ENCODE measurements around the gene KIF26A.

The KIF26A gene

GRCh38 chr14:104101086-104101621 lies 37.2 kb upstream of the KIF26A start:
- no peak for DNase-seq (ENCODE audit: low read depth in 2 of 2)

- no peak for DNase-seq (ENCODE audit: low read depth in 2 of 2)
These were observed 36.6 kb upstream of the KIF26A start for GRCh38 chr14:104101651-104102281.

- DNase-seq (ENCODE audit: low read depth in 2 of 2): no peak
These were observed 36.0 kb upstream of the KIF26A start for GRCh38 chr14:104102282-104102914.

- DNase-seq (ENCODE audit: low read depth in 2 of 2): no peak
These were observed 35.3 kb upstream of the KIF26A start for GRCh38 chr14:104103061-104103445.

- no peak for DNase-seq (ENCODE audit: low read depth in 2 of 2)
These were observed 34.8 kb upstream of the KIF26A start for GRCh38 chr14:104103446-104104075.

DNA sequence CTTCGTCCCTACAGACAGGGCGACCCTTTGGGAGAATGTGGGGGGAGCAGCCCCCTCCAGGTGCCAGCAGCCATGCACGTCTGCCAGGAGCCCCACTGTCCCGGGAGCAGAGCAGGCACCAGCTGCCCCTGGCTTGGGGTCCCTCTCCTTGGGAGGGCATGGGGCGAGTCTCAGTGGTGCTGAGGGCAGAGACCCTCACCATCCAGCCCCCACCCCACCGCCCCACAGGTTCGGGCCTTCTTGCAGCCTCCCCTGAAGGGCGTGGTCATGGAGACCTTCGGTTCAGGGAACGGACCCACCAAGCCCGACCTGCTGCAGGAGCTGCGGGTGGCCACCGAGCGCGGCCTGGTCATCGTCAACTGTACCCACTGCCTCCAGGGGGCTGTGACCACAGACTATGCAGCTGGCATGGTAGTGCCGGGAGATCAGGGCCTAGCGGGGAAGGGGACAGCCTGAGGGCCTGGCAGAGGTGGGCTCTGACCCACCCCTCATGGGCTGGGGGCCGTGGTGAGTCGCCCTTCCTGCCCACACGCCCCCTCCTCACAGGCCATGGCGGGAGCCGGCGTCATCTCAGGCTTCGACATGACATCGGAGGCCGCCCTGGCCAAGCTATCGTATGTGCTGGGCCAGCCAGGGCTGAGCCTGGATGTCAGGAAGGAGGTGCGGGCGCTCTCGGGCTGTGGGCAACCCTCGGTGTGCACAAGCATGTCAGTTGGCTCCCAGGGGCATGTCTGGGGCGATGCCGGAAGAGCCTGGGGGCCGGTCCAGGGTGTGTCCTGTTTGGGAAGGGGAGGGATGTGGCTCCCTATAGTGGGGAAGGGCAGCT lies 34.1 kb upstream of the KIF26A start:
- DNase-seq (ENCODE audit: low read depth in 2 of 2): no peak

GRCh38 chr14:104105071-104105821 lies 33.1 kb upstream of the KIF26A start:
- no peak for DNase-seq (ENCODE audit: low read depth in 2 of 2)

- DNase-seq (ENCODE audit: low read depth in 2 of 2): no peak
These were observed 32.4 kb upstream of the KIF26A start for GRCh38 chr14:104105822-104106470.

DNA sequence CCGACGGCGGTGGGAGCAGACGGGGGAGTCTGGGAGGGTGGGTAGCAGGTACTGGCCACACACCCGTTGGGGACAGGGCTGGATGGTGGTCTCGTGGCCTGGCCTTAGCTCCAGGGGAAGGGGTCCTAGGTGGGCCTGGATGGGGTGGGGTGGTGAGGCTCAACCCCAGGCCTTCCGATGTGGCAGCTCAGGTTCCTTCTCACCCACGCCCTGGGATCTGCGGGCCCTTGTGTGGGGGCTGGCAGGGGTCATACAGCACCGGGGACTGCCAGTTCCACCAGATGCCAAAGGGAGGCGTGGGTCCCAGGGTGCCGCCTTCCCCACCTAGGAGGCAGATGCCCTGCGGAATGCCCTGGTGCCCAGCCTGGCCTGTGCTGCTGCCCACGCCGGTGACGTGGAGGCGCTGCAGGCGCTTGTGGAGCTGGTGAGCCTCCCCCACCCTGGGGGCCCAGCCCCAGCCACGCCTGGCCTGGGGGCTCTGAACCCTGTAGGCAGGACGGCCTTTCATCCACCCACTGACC lies 31.9 kb upstream of the KIF26A start:
- no peak for DNase-seq (ENCODE audit: low read depth in 2 of 2)

DNA sequence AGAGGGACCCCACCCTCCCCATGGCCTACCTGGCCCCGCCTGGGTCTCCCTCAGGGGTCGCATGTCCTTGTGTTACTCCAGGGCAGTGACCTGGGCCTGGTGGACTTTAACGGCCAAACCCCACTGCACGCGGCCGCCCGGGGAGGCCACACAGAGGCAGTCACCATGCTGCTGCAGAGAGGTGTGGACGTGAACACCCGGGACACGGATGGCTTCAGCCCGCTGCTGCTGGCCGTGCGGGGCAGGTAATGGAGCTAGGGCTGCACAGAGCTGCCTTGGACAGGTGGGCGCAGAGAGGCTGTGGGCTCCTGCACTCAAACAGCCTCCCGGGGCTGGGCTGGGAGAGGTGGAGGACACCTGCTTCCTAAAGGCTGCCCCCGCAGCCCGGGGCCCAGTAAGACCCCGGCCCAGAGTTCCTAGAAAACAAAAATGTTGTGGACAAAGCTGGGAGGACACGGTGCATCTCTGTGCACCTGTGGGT lies 31.2 kb upstream of the KIF26A start:
- no peak for DNase-seq (ENCODE audit: low read depth in 2 of 2)

DNA sequence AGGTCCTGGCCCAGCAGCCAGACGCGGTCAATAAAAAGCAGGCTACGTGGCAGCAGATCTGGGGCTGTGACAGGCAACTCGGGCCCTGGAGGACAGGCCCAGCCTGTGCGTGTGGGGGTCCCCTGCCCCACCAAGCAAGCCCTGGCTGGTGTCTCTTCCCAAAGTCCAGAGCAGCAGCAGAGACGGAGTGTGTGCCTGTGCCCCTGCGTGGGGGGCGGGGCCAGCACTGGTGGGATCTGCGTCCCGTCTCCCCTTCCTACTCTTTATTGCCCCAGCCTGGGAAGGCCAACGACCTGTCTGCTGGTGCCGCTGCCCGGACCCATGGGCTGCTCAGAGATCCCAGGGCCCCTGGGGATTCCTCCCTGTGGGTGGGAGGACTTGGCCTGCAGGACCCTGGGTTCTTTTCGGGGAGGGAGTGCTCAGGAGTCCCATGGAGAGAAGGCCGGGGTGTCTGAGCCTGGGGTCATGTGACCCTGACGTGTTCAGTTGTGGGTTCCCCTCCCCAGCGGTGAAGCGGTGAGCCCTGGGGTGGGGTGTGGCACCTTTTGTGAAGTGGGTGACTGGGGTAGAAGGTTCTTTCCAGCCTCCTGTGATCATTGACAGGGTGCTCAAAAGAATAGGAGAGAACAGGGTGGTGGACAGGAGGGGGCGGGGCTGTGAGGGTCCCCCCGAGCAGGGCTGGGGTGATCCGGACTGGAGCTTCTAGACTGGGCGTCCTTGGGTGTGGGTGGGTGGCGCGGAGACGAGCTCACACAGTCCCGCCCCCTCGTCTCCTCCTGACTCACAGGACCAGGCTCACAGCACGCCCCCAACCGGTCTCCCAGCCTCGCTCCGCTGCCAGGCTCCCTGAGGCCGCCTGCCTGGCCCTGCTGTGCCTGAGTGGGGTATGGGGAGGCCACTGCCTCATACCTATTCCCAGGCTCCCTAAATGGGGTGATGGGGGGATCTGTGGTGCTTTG lies 30.5 kb upstream of the KIF26A start:
- no peak for DNase-seq (ENCODE audit: low read depth in 2 of 2)

GRCh38 chr14:104108570-104109541 lies 29.5 kb upstream of the KIF26A start:
- no peak for DNase-seq (ENCODE audit: low read depth in 2 of 2)

GRCh38 chr14:104109731-104110361 lies 28.5 kb upstream of the KIF26A start:
- no peak for DNase-seq (ENCODE audit: low read depth in 2 of 2)

DNA sequence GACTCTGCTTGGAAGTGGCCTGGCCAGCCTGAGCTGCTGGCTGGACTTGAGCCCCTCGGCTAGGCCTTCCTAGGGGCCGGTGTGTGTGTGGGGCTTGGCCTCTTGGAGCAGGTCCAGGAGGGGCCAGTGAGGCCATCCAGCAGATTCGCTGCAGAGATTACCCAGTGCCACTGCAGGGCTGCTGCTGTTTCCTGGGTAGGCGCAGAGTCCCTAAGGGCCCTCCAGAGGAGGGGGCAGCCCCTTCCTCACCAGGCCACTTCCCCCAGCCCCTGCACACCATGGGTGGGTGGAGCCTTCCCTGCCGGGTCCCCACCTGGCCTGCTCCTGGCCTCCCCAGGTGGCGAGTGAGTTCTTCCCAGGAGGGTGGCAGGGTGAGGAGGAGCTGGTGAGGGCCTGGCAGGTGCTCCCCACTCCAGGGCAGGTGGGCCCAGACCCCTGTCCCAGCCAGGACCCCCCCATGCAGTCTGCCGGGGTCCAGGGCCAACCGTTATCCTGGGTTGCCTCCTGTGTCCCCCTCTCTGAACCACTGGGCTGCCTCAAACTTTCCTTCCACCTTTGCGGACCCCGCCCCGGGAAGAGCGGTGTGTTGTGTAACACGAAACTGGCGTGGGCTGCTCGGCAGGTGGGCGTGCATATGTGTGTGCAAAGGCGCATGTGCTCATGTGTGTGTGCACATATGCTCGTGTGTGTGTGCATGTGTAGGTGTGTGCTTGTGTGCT lies 27.7 kb upstream of the KIF26A start:
- no peak for DNase-seq (ENCODE audit: low read depth in 2 of 2)

DNA sequence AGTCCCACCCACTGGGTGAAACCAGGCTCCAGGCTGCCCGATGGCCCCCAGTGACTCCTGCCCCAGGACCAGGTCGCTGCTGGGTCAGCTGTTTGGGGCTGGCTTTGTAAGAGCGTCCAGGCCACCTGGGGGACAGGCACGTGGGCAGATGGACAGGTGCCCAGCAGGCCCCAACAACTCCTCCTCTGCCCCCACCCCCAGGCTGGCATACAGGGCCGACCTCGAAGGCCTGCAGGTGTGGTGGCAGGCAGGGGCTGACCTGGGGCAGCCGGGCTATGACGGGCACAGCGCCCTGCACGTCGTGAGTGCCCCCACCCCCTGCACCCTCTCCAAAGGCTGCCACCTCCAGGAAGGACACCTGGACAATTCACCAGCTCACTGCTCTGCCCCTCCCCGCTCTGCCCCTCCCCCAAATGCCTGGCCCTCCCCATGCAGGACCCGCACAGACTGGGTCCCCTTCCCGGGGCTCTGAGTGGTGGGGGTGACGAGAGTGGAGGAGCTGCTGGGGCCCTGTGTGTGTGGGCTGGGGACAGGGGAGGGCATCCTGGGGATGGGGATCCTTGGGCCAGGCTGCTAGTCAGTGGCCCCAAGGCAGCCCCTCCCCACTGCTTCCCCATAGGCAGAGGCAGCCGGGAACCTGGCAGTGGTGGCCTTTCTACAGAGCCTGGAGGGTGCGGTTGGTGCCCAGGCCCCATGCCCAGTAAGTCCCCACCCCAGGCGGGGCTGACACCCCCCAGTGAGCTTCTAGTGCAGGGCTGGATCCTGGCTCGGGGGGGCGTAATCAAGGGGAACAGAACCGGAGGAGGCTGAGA lies 26.9 kb upstream of the KIF26A start:
- DNase-seq (ENCODE audit: low read depth in 2 of 2): no peak

DNA sequence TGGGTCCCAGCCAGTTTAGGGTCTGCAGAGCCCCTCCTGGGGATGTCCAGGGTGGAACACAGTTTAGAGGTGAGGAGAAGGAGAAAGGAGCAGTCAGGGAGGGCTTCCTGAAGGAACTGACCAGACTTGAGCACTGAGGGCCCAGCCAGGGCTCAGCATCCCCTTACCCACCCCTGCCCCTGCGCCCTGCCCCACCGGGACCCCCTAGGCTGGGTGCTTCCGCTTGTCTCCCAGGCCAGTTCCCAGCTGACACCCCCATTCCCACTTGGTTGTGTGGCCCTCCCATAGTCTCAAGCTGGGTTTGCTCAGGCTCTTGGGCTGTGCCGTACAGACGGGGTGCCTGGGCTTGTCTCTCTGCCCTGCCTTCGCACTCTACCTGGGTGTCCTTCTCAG lies 26.3 kb upstream of the KIF26A start:
- no peak for DNase-seq (ENCODE audit: low read depth in 2 of 2)
